Activated T-cell treated with anti-CD3 and anti-CD28 coated beads, Interleukin-2, amount 50 U/mL, for 4 hours (primary cell): ENCODE measurements around the gene MYO15B. TPM values are rescaled to one million over a fixed set of nuclear protein-coding genes. Genes with fewer than 3 reads are reported as not detected.

Experiments used
- ATAC-seq, 2 donors: fragments of 200-7000 bp; cut with Tn5 transposase; one replicate each; pipeline ENCODE4 v1.10.0; 2021
- DNase-seq: peaks from one replicate; pipeline ENCODE4 v3.0.0-alpha.2; 2020
- H3K27me3 Mint-ChIP-seq: one replicate; pipeline ENCODE4 v1.8.0; 2021; ENCODE audit warnings: low read depth, mixed read lengths
- H3K36me3 Mint-ChIP-seq: one replicate; pipeline ENCODE4 v1.8.0; 2022; ENCODE audit warnings: mixed read lengths; ENCODE audit not compliant: insufficient read depth
- H3K4me1 Mint-ChIP-seq: one replicate; pipeline ENCODE4 v1.8.0; 2021; ENCODE audit warnings: low read depth, mixed read lengths
- H3K4me3 Mint-ChIP-seq: one replicate; pipeline ENCODE4 v1.8.0; 2021; ENCODE audit warnings: mild to moderate bottlenecking, moderate library complexity, mixed read lengths
- H3K9me3 Mint-ChIP-seq: one replicate; pipeline ENCODE4 v1.8.0; 2021; ENCODE audit warnings: mixed read lengths
- total RNA-seq, 3 donors: library from RNA; stranded (reverse); gene quantifications; one replicate each; pipeline ENCODE4 v1.2.1, GENCODE V29; 2021

MYO15B gene
- total RNA-seq: 10 to 100 TPM in 2 of 3 donors, 1 to 10 TPM in 1; 9.3 to 29.6 (median 14.0) TPM

GRCh38 chr17:75587675-75588595, at the start of gene MYO15B:
MYO15B (plus strand) TSS chr17:75587800; CDS start chr17:75588058, 258 bp downstream.
- peak; percentile 51 to 54 for ATAC-seq
- peaks cover 2% of the 10 kb centered on the region for H3K27me3 Mint-ChIP-seq
- no peaks in the 10 kb centered on the region for H3K9me3 Mint-ChIP-seq
- no peaks in the 10 kb centered on the region for H3K36me3 Mint-ChIP-seq
- H3K4me3 Mint-ChIP-seq: peak within 1 kb of the TSS; percentile 68
- peaks cover 8% of the 10 kb centered on the region for H3K4me1 Mint-ChIP-seq
- peak; percentile 61 for DNase-seq

- Mint-ChIP-seq H3K4me1 (peaks cover 12% of the 10 kb centered on the region), H3K9me3 (no peaks in the 10 kb centered on the region), H3K27me3 (no peaks in the 10 kb centered on the region), H3K36me3 (no peaks in the 10 kb centered on the region), H3K4me3 (no peak overlapping the region)
- no peak for ATAC-seq
- no peak for DNase-seq
Measured at GRCh38 chr17:75539967-75540729, 47.5 kb upstream of the MYO15B start.

- H3K4me1 Mint-ChIP-seq: peaks cover 3% of the 10 kb centered on the region
- H3K27me3 Mint-ChIP-seq: no peaks in the 10 kb centered on the region
- no peaks in the 10 kb centered on the region for H3K36me3 Mint-ChIP-seq
- DNase-seq (no peak), ATAC-seq (no peak)
- H3K9me3 Mint-ChIP-seq: no peaks in the 10 kb centered on the region
- H3K4me3 Mint-ChIP-seq: no peak overlapping the region
Measured at GRCh38 chr17:75540923-75541503, 46.6 kb upstream of the MYO15B start.

GRCh38 chr17:75542229-75542628, 45.4 kb upstream of the MYO15B start:
- Mint-ChIP-seq H3K4me1 (no peaks in the 10 kb centered on the region), H3K27me3 (no peaks in the 10 kb centered on the region), H3K9me3 (no peaks in the 10 kb centered on the region), H3K36me3 (peaks cover 2% of the 10 kb centered on the region), H3K4me3 (no peak overlapping the region)
- DNase-seq: no peak
- no peak for ATAC-seq

- Mint-ChIP-seq H3K9me3 (no peaks in the 10 kb centered on the region), H3K4me3 (no peak overlapping the region), H3K4me1 (no peaks in the 10 kb centered on the region), H3K27me3 (no peaks in the 10 kb centered on the region), H3K36me3 (peaks cover 4% of the 10 kb centered on the region)
- ATAC-seq: no peak
- no peak for DNase-seq
Measured at GRCh38 chr17:75542728-75543336, 44.8 kb upstream of the MYO15B start.

- Mint-ChIP-seq H3K4me3 (no peak overlapping the region), H3K4me1 (no peaks in the 10 kb centered on the region), H3K27me3 (no peaks in the 10 kb centered on the region), H3K9me3 (no peaks in the 10 kb centered on the region), H3K36me3 (peaks cover 5% of the 10 kb centered on the region)
- no peak for ATAC-seq
- DNase-seq: no peak
Measured at GRCh38 chr17:75544250-75544649, 43.4 kb upstream of the MYO15B start.

GRCh38 chr17:75546181-75546580, 41.4 kb upstream of the MYO15B start:
- ATAC-seq (no peak), DNase-seq (no peak)
- peaks cover 2% of the 10 kb centered on the region for H3K4me1 Mint-ChIP-seq
- H3K9me3 Mint-ChIP-seq: no peaks in the 10 kb centered on the region
- no peaks in the 10 kb centered on the region for H3K27me3 Mint-ChIP-seq
- peaks cover 5% of the 10 kb centered on the region for H3K36me3 Mint-ChIP-seq
- no peak overlapping the region for H3K4me3 Mint-ChIP-seq

- Mint-ChIP-seq H3K27me3 (no peaks in the 10 kb centered on the region), H3K4me3 (no peak overlapping the region), H3K36me3 (peaks cover 5% of the 10 kb centered on the region), H3K4me1 (peaks cover 2% of the 10 kb centered on the region), H3K9me3 (no peaks in the 10 kb centered on the region)
- no peak for ATAC-seq
- DNase-seq: no peak
Measured at GRCh38 chr17:75547091-75547490, 40.5 kb upstream of the MYO15B start.

- ATAC-seq (no peak), DNase-seq (no peak)
- peaks cover 2% of the 10 kb centered on the region for H3K4me1 Mint-ChIP-seq
- H3K36me3 Mint-ChIP-seq: peaks cover 5% of the 10 kb centered on the region
- H3K27me3 Mint-ChIP-seq: no peaks in the 10 kb centered on the region
- no peak overlapping the region for H3K4me3 Mint-ChIP-seq
- no peaks in the 10 kb centered on the region for H3K9me3 Mint-ChIP-seq
Measured at GRCh38 chr17:75548813-75549212, 38.8 kb upstream of the MYO15B start.

GRCh38 chr17:75549246-75550138, 38.1 kb upstream of the MYO15B start:
- DNase-seq (no peak), ATAC-seq (no peak)
- no peaks in the 10 kb centered on the region for H3K9me3 Mint-ChIP-seq
- peaks cover 2% of the 10 kb centered on the region for H3K4me1 Mint-ChIP-seq
- H3K4me3 Mint-ChIP-seq: no peak overlapping the region
- no peaks in the 10 kb centered on the region for H3K27me3 Mint-ChIP-seq
- peaks cover 5% of the 10 kb centered on the region for H3K36me3 Mint-ChIP-seq

- Mint-ChIP-seq H3K27me3 (no peaks in the 10 kb centered on the region), H3K9me3 (no peaks in the 10 kb centered on the region)
- DNase-seq: no peak
Measured at GRCh38 chr17:75550139-75550465, 37.5 kb upstream of the MYO15B start.

GRCh38 chr17:75551266-75551665, 36.3 kb upstream of the MYO15B start:
- ATAC-seq (no peak), DNase-seq (no peak)
- Mint-ChIP-seq H3K4me3 (no peak overlapping the region), H3K4me1 (peaks cover 2% of the 10 kb centered on the region), H3K36me3 (peaks cover 5% of the 10 kb centered on the region), H3K27me3 (no peaks in the 10 kb centered on the region), H3K9me3 (no peaks in the 10 kb centered on the region)

More at GRCh38 chr17:75550139-75550465, 37.5 kb upstream of the MYO15B start:
- H3K4me1 Mint-ChIP-seq: peaks cover 2% of the 10 kb centered on the region
- H3K36me3 Mint-ChIP-seq: peaks cover 5% of the 10 kb centered on the region
- H3K4me3 Mint-ChIP-seq: no peak overlapping the region
- no peak for ATAC-seq

GRCh38 chr17:75552425-75553294, 34.9 kb upstream of the MYO15B start:
- DNase-seq (no peak), ATAC-seq (no peak)
- H3K9me3 Mint-ChIP-seq: no peaks in the 10 kb centered on the region
- H3K36me3 Mint-ChIP-seq: peaks cover 2% of the 10 kb centered on the region
- peaks cover 2% of the 10 kb centered on the region for H3K4me1 Mint-ChIP-seq
- no peak overlapping the region for H3K4me3 Mint-ChIP-seq
- H3K27me3 Mint-ChIP-seq: no peaks in the 10 kb centered on the region
